HEK293T (cell line): ENCODE data around the gene MGAT4B.

ENCODE experiments used
- ARNT ChIP-seq: fragments of 450-650 bp; IDR thresholded peaks from 2 replicates; pipeline ENCODE4 v1.6.1; 2017; ENCODE audit warnings: mild to moderate bottlenecking
- FOXA1 ChIP-seq: fragments of 450-650 bp; IDR thresholded peaks from 2 replicates; pipeline ENCODE4 v1.6.1; 2016; ENCODE audit warnings: mild to moderate bottlenecking
- NFRKB ChIP-seq: fragments of 450-650 bp; IDR thresholded peaks from 2 replicates; pipeline ENCODE4 v1.6.1; 2016; ENCODE audit warnings: mild to moderate bottlenecking, moderate library complexity
- SP1 ChIP-seq: fragments of 450-650 bp; IDR thresholded peaks from 2 replicates; pipeline ENCODE4 v1.6.1; 2017

GRCh38 chr5:179833709-179834070 is 27.0 kb upstream of the MGAT4B start:
- no peak for TF ChIP-seq FOXA1
- no peak for TF ChIP-seq SP1
- no peak for TF ChIP-seq NFRKB
- TF ChIP-seq ARNT, result no peak
